Hematopoietic multipotent progenitor cell treated with erythropoietin and hydrocortisone succinate and interleukin-3 and kit ligand, for 15 days (in vitro differentiated cells): ENCODE results near the gene PSMD13.

Source experiments
- DNase-seq: peaks from one replicate; pipeline ENCODE4 v3.0.0-alpha.2; 2015; ENCODE audit warnings: low spot score

Gene PSMD13

GRCh38 chr11:204587-205109, 32.1 kb upstream of the PSMD13 start:
- DNase-seq: no peak

DNA sequence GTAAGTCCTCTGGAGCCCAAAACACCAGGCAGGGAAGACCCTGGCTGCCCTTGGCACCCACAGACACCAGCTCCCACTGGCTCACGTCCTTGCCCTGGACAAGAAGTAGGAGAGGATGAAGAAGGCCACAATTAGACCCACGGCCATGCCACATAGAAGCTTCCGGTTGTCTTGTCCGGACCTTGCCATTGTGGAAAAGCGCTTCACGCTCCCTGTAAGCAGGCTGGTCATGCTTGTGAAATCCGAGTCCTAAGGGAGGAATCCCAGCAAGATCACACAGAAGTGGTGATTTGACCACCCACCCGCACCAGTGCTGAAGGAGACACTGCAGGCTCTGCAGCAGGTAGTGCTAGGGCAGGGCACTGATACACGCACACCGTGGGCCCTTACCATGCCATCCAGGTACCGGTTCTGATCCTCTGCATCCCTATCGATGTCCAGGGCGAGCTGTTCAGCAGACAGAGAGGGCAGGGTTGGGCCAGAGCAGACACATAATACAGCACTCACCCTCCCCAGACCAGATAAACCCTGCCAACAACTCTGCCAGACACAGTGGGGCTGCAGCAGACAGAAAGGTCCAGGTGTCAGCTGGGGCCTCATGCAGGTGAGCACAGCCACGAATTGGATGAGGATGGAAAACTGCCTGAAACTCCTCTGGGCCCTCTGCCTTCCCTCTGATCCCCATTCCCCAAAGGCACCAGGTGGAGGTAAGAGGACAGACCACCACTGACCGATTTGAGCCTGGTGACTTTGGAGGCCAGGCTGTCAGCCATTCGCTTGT, 31.4 kb upstream of the PSMD13 start:
- no peak for DNase-seq

DNA sequence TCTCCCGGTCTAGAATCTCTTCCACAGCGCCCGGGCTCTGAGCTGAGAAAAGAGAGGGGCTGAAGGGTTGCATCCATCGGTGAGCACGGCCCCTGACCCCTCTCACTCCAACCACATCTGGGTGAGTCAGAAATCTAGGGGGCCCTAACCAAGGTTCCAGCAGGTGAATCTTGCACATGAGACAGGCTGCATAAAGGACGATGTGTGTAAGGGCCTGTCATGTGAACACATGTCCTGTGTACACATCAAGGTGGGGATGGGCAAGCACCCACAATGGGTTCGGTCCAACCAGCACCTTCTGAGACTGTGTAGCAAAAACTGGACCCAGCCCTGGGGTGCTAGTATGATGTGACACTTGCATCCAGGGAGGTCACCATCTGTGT, 30.8 kb upstream of the PSMD13 start:
- no peak for DNase-seq

- DNase-seq: no peak
Observed at GRCh38 chr11:206526-207207, 30.1 kb upstream of the PSMD13 start.

DNA sequence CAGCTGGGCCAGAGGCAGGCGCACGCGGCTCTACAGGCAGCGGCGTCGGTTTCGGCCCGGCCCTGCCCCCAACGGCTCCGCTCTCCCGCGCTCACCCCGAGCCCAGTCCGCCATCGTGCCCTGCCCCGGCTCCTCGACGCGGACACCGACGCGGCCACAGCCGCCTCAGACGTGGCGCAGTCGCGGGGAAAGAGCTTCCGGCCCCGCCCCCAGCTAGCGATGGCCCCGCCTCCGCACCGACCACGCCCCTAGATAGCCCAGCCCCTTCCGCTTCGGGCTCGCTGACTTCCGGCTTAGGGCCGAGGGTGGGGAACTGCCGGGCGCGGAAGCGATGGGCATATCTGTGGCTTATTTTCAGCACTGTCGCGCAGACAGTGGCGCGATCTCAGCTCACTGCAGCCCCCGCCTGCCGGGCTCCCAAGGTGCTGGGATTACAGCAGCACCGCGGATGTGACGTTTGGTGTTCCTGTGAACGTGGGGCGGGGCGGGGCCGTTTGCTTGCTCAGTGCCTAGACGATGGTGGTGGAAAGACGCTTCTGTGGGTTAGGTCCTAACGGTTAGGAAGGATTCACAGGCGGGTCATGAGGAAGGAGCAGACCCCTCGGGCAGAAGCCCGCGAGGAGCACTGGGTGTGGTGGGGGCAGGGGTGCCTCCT, 29.4 kb upstream of the PSMD13 start, which contains the start of the genes BET1L and RIC8A:
Gene BET1L, minus strand, starts transcription at position 192 of the 655 bp plus-strand sequence. Its CDS starts 78 bp downstream, at position 114.
Gene RIC8A, plus strand, starts transcription at position 501 of the 655 bp plus-strand sequence. CDS start 1,147 bp downstream, outside the sequence.
- DNase-seq: peak; percentile 94

DNA sequence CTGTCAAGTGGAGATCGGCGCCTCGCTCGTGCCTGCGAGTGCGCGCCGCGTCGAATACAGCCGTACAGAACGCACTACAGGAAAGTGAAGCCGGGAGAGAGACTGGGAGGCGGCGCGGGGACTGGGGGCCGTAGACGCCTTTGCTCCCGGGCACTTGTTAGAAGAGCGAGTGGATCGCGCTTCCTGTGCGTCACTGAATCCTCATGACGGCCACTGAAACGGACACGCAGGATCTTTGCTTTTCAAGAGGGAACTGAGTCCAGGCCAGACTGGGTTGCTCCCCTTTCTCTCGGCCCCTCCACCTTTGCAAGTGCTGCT, 29.0 kb upstream of the PSMD13 start:
- no peak for DNase-seq

DNA sequence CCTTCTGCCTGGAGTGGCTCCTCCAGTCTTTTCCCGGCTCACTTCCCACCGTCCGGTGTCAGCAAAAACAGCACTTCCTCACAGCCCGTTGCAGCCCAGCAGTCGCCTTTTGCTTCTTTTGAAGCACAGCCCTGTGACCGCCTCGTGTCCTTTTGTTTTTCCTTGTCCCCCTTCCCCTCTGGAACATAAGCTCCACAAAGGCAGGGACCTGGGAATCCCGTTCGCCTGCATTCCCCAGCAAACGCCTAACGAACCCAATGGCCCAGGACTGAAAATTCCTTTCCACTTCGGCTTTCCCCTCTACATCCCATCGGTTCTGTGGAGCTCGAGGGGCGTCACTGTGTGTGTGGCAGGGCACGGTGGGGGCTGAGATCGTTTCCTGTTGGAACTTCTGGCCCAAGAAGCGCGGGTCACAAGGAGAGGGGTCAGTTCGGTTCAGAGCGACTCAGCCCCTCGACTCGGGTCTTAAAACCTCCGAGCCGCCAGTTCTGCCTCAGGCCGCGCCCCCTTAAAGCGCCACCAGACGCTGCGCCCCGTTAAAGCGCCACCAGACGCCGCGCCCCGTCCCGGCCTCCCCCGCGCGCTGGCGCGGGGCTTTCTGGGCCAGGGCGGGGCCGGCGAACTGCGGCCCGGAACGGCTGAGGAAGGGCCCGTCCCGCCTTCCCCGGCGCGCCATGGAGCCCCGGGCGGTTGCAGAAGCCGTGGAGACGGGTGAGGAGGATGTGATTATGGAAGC, 28.4 kb upstream of the PSMD13 start:
- DNase-seq: peak; percentile 84

GRCh38 chr11:208917-209260, 27.9 kb upstream of the PSMD13 start:
- no peak for DNase-seq

DNA sequence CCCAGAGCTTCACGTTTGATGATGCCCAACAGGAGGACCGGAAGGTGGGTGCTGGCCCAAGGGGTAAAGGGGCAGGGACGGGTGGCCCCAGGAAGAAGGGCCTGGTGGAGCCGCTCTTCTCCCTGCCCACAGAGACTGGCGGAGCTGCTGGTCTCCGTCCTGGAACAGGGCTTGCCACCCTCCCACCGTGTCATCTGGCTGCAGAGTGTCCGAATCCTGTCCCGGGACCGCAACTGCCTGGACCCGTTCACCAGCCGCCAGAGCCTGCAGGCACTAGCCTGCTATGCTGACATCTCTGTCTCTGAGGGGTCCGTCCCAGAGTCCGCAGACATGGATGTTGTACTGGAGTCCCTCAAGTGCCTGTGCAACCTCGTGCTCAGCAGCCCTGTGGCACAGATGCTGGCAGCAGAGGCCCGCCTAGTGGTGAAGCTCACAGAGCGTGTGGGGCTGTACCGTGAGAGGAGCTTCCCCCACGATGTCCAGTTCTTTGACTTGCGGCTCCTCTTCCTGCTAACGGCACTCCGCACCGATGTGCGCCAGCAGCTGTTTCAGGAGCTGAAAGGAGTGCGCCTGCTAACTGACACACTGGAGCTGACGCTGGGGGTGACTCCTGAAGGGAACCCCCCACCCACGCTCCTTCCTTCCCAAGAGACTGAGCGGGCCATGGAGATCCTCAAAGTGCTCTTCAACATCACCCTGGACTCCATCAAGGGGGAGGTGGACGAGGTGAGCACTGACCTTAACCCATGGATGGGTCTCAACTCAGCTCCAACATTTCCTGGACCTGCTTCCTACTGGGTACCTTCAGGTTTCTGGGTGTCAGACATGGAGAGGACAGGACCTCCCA, 27.3 kb upstream of the PSMD13 start:
- no peak for DNase-seq

- DNase-seq: no peak
Observed at GRCh38 chr11:210122-210802, 26.5 kb upstream of the PSMD13 start.

DNA sequence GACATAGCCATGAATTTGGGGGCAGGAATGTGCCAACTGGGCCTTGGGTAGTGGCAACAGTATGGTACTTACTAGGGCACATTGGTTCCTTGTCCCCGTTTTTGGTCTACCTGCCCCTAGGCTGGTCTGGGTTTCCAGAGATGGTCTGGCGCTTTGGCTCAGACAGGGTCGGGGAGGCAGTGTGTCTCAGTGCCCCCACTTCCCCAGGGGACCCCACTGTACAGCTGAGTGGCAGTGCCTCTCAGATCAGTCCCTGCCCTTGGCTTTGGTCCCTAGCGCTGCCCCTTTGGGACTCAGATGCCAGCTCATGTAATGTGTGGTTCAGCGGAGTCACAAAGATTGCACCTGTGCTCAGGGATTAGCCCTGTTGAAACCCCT, 26.0 kb upstream of the PSMD13 start:
- DNase-seq: no peak

GRCh38 chr11:211295-211694, 25.5 kb upstream of the PSMD13 start:
- no peak for DNase-seq

DNA sequence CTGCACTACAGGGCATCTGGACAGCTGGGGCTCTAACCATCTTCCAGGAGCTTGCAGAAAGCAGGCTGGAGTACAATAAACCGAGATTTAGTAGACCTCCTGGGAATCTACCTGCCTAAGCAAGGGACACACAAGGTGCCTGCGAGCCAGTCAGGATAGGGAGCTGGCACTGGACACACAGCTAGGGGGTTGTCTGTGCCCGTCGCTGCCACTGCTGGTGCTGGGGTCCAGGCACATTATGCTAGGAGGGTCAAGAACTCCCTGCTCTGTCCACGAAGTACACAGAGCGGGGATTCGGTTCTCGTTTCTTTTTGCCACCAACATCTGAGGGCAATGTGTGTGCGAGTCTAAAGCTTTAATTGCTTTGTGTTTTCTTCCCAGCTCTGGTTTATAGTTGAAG, 25.0 kb upstream of the PSMD13 start:
- no peak for DNase-seq

DNA sequence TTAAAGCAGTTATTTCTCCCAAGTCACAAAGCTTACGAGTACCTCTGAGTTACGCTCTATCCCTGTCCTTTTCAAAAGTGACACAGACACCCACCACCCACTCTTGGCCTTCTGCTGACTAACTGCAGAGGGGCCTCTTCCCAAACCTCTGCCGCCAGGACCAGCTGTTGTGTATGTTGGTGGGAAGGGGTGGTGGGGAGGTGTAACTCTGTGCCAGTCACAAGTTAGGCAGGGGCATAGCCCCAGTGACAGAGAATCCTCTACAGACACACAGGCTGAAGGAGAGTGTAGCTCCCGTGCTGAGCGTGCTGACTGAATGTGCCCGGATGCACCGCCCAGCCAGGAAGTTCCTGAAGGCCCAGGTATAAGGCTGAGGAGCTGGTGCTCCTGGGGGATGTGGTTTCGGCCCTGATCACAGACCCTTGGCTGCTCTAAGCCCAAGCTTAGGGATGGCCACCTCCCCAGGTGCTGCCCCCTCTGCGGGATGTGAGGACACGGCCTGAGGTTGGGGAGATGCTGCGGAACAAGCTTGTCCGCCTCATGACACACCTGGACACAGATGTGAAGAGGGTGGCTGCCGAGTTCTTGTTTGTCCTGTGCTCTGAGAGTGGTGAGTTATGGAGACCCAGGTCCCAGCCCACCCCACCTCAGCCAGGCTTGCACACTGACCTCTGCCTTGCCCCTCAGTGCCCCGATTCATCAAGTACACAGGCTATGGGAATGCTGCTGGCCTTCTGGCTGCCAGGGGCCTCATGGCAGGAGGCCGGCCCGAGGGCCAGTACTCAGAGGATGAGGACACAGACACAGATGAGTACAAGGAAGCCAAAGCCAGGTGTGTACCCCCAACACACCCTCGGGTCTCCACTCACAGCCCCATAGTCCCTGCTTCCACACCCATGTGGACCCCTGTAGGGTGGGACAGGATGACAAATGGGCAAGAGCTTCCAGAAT, 24.4 kb upstream of the PSMD13 start:
- no peak for DNase-seq

DNA sequence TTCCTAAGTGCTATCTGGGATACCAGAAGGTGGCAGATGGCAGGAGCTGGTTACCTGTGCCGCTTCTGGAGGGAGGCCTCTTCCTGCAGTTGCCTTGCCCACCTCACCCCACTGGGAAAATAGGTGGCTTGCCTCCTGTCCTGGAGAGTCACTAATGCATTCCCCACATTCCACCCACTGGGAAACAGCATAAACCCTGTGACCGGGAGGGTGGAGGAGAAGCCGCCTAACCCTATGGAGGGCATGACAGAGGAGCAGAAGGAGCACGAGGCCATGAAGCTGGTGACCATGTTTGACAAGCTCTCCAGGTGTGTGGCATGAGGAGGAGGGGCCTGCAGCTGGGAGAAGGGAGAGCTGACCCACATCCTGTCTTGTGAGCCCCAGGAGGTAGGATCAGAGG, 23.7 kb upstream of the PSMD13 start:
- DNase-seq: no peak

DNA sequence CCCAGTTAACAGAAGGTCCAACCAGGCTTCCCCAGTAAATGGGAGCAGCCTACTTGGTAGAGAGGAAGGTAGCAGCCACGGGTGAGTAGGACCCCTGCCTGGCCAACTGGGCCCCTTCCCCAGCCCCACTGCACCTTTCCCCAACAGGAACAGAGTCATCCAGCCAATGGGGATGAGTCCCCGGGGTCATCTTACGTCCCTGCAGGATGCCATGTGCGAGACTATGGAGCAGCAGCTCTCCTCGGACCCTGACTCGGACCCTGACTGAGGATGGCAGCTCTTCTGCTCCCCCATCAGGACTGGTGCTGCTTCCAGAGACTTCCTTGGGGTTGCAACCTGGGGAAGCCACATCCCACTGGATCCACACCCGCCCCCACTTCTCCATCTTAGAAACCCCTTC, 22.7 kb upstream of the PSMD13 start:
- no peak for DNase-seq

- no peak for DNase-seq
Observed at GRCh38 chr11:215581-216037, 21.2 kb upstream of the PSMD13 start.

GRCh38 chr11:216081-216974, 20.4 kb upstream of the PSMD13 start:
- DNase-seq: no peak

DNA sequence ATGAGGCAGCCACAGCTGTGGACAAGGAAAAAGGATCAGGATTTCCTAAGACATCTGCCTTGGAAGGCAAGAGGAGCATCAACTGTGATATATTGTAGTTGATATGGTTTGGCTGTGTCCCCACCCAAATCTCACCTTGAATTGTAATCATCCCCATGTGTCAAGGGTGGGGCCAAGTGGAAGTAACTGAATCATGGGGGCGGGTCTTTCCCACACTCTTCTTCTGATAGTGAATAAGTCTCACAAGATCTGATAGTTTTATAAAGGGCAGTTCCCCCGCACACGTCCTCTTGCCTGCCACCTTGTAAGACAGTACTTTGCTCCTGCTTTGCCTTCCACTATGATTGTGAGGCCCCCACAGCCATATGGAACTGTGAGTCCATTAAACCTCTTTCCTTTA, 19.1 kb upstream of the PSMD13 start:
- DNase-seq: no peak
